Liver (tissue), 3 donors: Measurements from ENCODE around the gene MXRA8.

Experiments
- CTCF ChIP-seq: fragments of 150-350 bp; IDR thresholded peaks from 2 replicates; pipeline ENCODE4 v1.5.1; 2017; ENCODE audit warnings: improper control_type of control experiment, low read depth, low read length; ENCODE audit not compliant: missing input control
- JUND ChIP-seq, 2 donors: IDR thresholded peaks; 2 replicates each; pipeline ENCODE4 v1.6.1; 2016; ENCODE audit warnings: antibody characterized with exemption in 2 of 2
- MAX ChIP-seq: IDR thresholded peaks from 2 replicates; pipeline ENCODE4 v1.6.1; 2016; ENCODE audit warnings: antibody characterized with exemption
- REST ChIP-seq: IDR thresholded peaks from 2 replicates; pipeline ENCODE4 v1.6.1; 2016; ENCODE audit warnings: antibody characterized with exemption, mild to moderate bottlenecking
- SP1 ChIP-seq: IDR thresholded peaks from 2 replicates; pipeline ENCODE4 v1.6.1; 2018; ENCODE audit warnings: antibody characterized with exemption, mild to moderate bottlenecking
- YY1 ChIP-seq: IDR thresholded peaks from 2 replicates; pipeline ENCODE4 v1.6.1; 2016; ENCODE audit warnings: antibody characterized with exemption, mild to moderate bottlenecking
- ZBTB33 ChIP-seq: IDR thresholded peaks from 2 replicates; pipeline ENCODE4 v1.6.1; 2016; ENCODE audit warnings: antibody characterized with exemption
- donor health status: healthy.
- donor health status: healthy.

- TF ChIP-seq YY1, result no peak
- no peak for TF ChIP-seq CTCF
- no peak for TF ChIP-seq ZBTB33
- no peak for TF ChIP-seq SP1
- TF ChIP-seq JUND (IDR thresholded peaks at IDR 0.05), result no peak
- no peak for TF ChIP-seq REST
- TF ChIP-seq MAX, result no peak
Observed at GRCh38 chr1:1331068-1331965, 27.0 kb downstream of the MXRA8 start, which contains the start of gene TAS1R3.
